CD4-positive, alpha-beta memory T cell (primary cell): ENCODE data around the gene ARL9. TPM values are rescaled to one million over a fixed set of nuclear protein-coding genes. Genes with fewer than 3 reads are reported as not detected.
A peak's percentile ranks its signal among the peaks of the same experiment; 100 is the strongest.

Source experiments
- CTCF ChIA-PET: fragments of 350-600 bp; sonication (Branson Sonifier 250); formaldehyde crosslinking; loops from one replicate; lab custom pipeline; 2021; ENCODE audit warnings: inconsistent platforms; ENCODE audit not compliant: partially characterized antibody; lab: Charles Lee
- POLR2A ChIA-PET: fragments of 350-600 bp; sonication (Branson Sonifier 250); formaldehyde crosslinking; loops from one replicate; lab custom pipeline; 2021; ENCODE audit not compliant: partially characterized antibody; lab: Charles Lee
- DNase-seq, 5 donors: peaks; one replicate each; pipeline versions ENCODE4 v3.0.0 to v3.0.0-alpha.2; 2020 to 2022; ENCODE audit warnings: mixed read lengths in 1 of 5
- H3K27ac ChIP-seq: one replicate; pipeline ENCODE4 v1.7.0; 2013; ENCODE audit warnings: low read depth, low read length
- H3K27me3 ChIP-seq: 2 replicates; pipeline ENCODE4 v1.7.0; 2013; ENCODE audit warnings: mild to moderate bottlenecking, low read length, moderate library complexity; ENCODE audit not compliant: insufficient read depth
- H3K36me3 ChIP-seq: 2 replicates; pipeline ENCODE4 v1.7.0; 2013; ENCODE audit warnings: mild to moderate bottlenecking, low read length, moderate library complexity; ENCODE audit not compliant: insufficient read depth
- H3K4me1 ChIP-seq: 2 replicates; pipeline ENCODE4 v1.7.0; 2013; ENCODE audit warnings: mild to moderate bottlenecking, low read length, moderate library complexity; ENCODE audit not compliant: insufficient read depth
- H3K4me3 ChIP-seq, 2 donors: one replicate each; pipeline ENCODE4 v1.7.0; 2013; ENCODE audit warnings: low read length in 2 of 2, mild to moderate bottlenecking in 1 of 2
- H3K9me3 ChIP-seq, 2 donors: one replicate each; pipeline ENCODE4 v1.7.0; 2013; ENCODE audit warnings: low read length in 2 of 2, control low read depth in 1 of 2; ENCODE audit not compliant: control insufficient read depth in 1 of 2
- H3K27ac Mint-ChIP-seq, 7 donors: one replicate each; pipeline ENCODE4 v1.8.0; 2020 to 2021; ENCODE audit warnings: mixed read lengths in 7 of 7, mild to moderate bottlenecking in 6 of 7, inconsistent platforms in 3 of 7, moderate library complexity in 3 of 7
- H3K27me3 Mint-ChIP-seq, 2 donors: one replicate each; pipeline ENCODE4 v1.8.0; 2020 to 2021; ENCODE audit warnings: mixed read lengths in 2 of 2
- H3K36me3 Mint-ChIP-seq, 2 donors: one replicate each; pipeline ENCODE4 v1.8.0; 2020 to 2021; ENCODE audit warnings: mixed read lengths in 2 of 2, inconsistent platforms in 1 of 2, mild to moderate bottlenecking in 1 of 2
- H3K4me1 Mint-ChIP-seq, 4 donors: one replicate each; pipeline ENCODE4 v1.8.0; 2020 to 2021; ENCODE audit warnings: mixed read lengths in 4 of 4, mild to moderate bottlenecking in 1 of 4
- H3K4me3 Mint-ChIP-seq, 8 donors: one replicate each; pipeline ENCODE4 v1.8.0; 2020 to 2021; ENCODE audit warnings: mixed read lengths in 8 of 8, mild to moderate bottlenecking in 7 of 8, moderate library complexity in 6 of 8, inconsistent platforms in 3 of 8
- H3K9me3 Mint-ChIP-seq, 8 donors: one replicate each; pipeline ENCODE4 v1.8.0; 2020 to 2021; ENCODE audit warnings: mixed read lengths in 8 of 8, mild to moderate bottlenecking in 5 of 8, inconsistent platforms in 3 of 8, moderate library complexity in 1 of 8
- intact Hi-C: fragments of 100-400 bp; cut with micrococcal nuclease; formaldehyde crosslinking; loops from one replicate; pipeline ENCODE4 v1.15.1; 2023
- polyA plus RNA-seq, 2 donors: library from polyadenylated mRNA; unstranded; fragments of 300-500 nt; fragmentation: Illumina TruSeq; gene quantifications; one replicate each; pipeline ENCODE4 v1.2.3, GENCODE V29; 2021
- total RNA-seq, 2 experiments: library from RNA; stranded (reverse); gene quantifications; one replicate each; pipeline ENCODE4 v1.2.3, GENCODE V29; 2021

The ARL9 gene
- total and polyA plus RNA-seq, 4 experiments from 2014 or later = 0.14 to 0.35 TPM; not detected in 2

- Histone ChIP-seq H3K36me3 (peaks cover 53% of the 10 kb centered on the region), H3K4me1 (no peaks in the 10 kb centered on the region), H3K27ac (no peak overlapping the region), H3K9me3 (no peaks in the 10 kb centered on the region), H3K4me3 (no peak overlapping the region), H3K27me3 (no peaks in the 10 kb centered on the region)
- ChIA-PET POLR2A (no interaction called here), CTCF (no interaction called here)
- intact Hi-C loops = no loop called here
- peaks cover 53 to 75% of the 10 kb centered on the region in 2 donors for H3K36me3 Mint-ChIP-seq
- H3K4me1 Mint-ChIP-seq = peaks cover 0 to 4% (median 0%) of the 10 kb centered on the region in 4 donors
- H3K9me3 Mint-ChIP-seq = no peaks in the 10 kb centered on the region
- H3K4me3 Mint-ChIP-seq = peak overlapping the region in 1 of 8 donors; percentile 52
- H3K27ac Mint-ChIP-seq = no peak overlapping the region
- no peak for DNase-seq
- no peaks in the 10 kb centered on the region for H3K27me3 Mint-ChIP-seq
Measured at GRCh38 chr4:56477192-56477702, 28.3 kb upstream of the ARL9 start.

GRCh38 chr4:56480691-56481090 lies 24.9 kb upstream of the ARL9 start:
- Mint-ChIP-seq H3K27ac (no peak overlapping the region), H3K4me3 (no peak overlapping the region), H3K4me1 (no peaks in the 10 kb centered on the region), H3K27me3 (no peaks in the 10 kb centered on the region), H3K9me3 (no peaks in the 10 kb centered on the region), H3K36me3 (peaks cover 52 to 73% of the 10 kb centered on the region in 2 donors)
- Histone ChIP-seq H3K4me1 (no peaks in the 10 kb centered on the region), H3K36me3 (peaks cover 41% of the 10 kb centered on the region), H3K4me3 (no peak overlapping the region), H3K27ac (no peak overlapping the region), H3K27me3 (no peaks in the 10 kb centered on the region), H3K9me3 (no peaks in the 10 kb centered on the region)
- ChIA-PET CTCF (no interaction called here), POLR2A (no interaction called here)
- no peak for DNase-seq
- intact Hi-C loops = no loop called here

GRCh38 chr4:56496241-56496640 lies 9.3 kb upstream of the ARL9 start:
- Histone ChIP-seq H3K4me3 (no peak overlapping the region), H3K4me1 (no peaks in the 10 kb centered on the region), H3K36me3 (peaks cover 33% of the 10 kb centered on the region), H3K27ac (no peak overlapping the region), H3K27me3 (no peaks in the 10 kb centered on the region), H3K9me3 (no peaks in the 10 kb centered on the region)
- H3K27ac Mint-ChIP-seq = no peak overlapping the region
- H3K4me3 Mint-ChIP-seq = no peak overlapping the region
- ChIA-PET POLR2A (interaction anchor here (0.9 kb wide), 1 partner anchor 28 kb away, joined by 3 read pairs; no protein-coding TSS in a partner anchor), CTCF (interaction anchor here (1.0 to 1.2 kb wide), 2 partner anchors 48 to 300 kb away, joined by 3 read pairs; no protein-coding TSS in a partner anchor)
- H3K27me3 Mint-ChIP-seq = no peaks in the 10 kb centered on the region
- intact Hi-C loops = no loop called here
- peaks cover 0 to 1% (median under 1%) of the 10 kb centered on the region in 4 donors for H3K4me1 Mint-ChIP-seq
- peaks cover 44 to 72% of the 10 kb centered on the region in 2 donors for H3K36me3 Mint-ChIP-seq
- DNase-seq = no peak
- no peaks in the 10 kb centered on the region for H3K9me3 Mint-ChIP-seq

GRCh38 chr4:56511098-56511497 lies 5.5 kb downstream of the ARL9 start:
- H3K27me3 ChIP-seq = no peaks in the 10 kb centered on the region
- no peak for DNase-seq
- H3K9me3 Mint-ChIP-seq = no peaks in the 10 kb centered on the region
- peaks cover 0 to 8% (median 3%) of the 10 kb centered on the region in 4 donors for H3K4me1 Mint-ChIP-seq
- H3K9me3 ChIP-seq = no peaks in the 10 kb centered on the region
- no peak overlapping the region for H3K27ac ChIP-seq
- ChIA-PET POLR2A (no interaction called here), CTCF (no interaction called here)
- H3K4me1 ChIP-seq = peaks cover 5% of the 10 kb centered on the region
- no peaks in the 10 kb centered on the region for H3K36me3 ChIP-seq
- H3K27me3 Mint-ChIP-seq = peaks cover 0 to 4% of the 10 kb centered on the region in 2 donors
- no peaks in the 10 kb centered on the region for H3K36me3 Mint-ChIP-seq
- H3K4me3 ChIP-seq = no peak overlapping the region
- H3K27ac Mint-ChIP-seq = no peak overlapping the region
- intact Hi-C loops = no loop called here
- H3K4me3 Mint-ChIP-seq = no peak overlapping the region

GRCh38 chr4:56512166-56512565 lies 6.6 kb downstream of the ARL9 start:
- Mint-ChIP-seq H3K4me1 (no peaks in the 10 kb centered on the region), H3K9me3 (no peaks in the 10 kb centered on the region), H3K4me3 (no peak overlapping the region), H3K27me3 (peaks cover 0 to 4% of the 10 kb centered on the region in 2 donors), H3K27ac (no peak overlapping the region), H3K36me3 (no peaks in the 10 kb centered on the region)
- H3K4me3 ChIP-seq = no peak overlapping the region
- no peaks in the 10 kb centered on the region for H3K4me1 ChIP-seq
- no peaks in the 10 kb centered on the region for H3K9me3 ChIP-seq
- H3K27me3 ChIP-seq = no peaks in the 10 kb centered on the region
- ChIA-PET CTCF (no interaction called here), POLR2A (no interaction called here)
- intact Hi-C loops = no loop called here
- H3K27ac ChIP-seq = no peak overlapping the region
- no peaks in the 10 kb centered on the region for H3K36me3 ChIP-seq
- no peak for DNase-seq

- Histone ChIP-seq H3K4me1 (no peaks in the 10 kb centered on the region), H3K9me3 (no peaks in the 10 kb centered on the region), H3K27me3 (no peaks in the 10 kb centered on the region), H3K4me3 (no peak overlapping the region), H3K36me3 (no peaks in the 10 kb centered on the region), H3K27ac (no peak overlapping the region)
- Mint-ChIP-seq H3K4me3 (no peak overlapping the region), H3K4me1 (no peaks in the 10 kb centered on the region), H3K36me3 (no peaks in the 10 kb centered on the region), H3K27ac (no peak overlapping the region), H3K9me3 (no peaks in the 10 kb centered on the region), H3K27me3 (peaks cover 0 to 4% of the 10 kb centered on the region in 2 donors)
- CTCF ChIA-PET = no interaction called here
- POLR2A ChIA-PET = no interaction called here
- intact Hi-C loops = no loop called here
- no peak for DNase-seq
Measured at GRCh38 chr4:56513517-56513916, 7.9 kb downstream of the ARL9 start.

- CTCF ChIA-PET = interaction anchor here (1.3 to 1.9 kb wide), 2 partner anchors 14 to 95 kb away, joined by 8 to 16 read pairs; partner anchors contain the start of genes PAICS and PPAT
- intact Hi-C loops = loop anchor here (1.0 to 2.0 kb wide), 6 partner anchors 14 to 447 kb away; partner anchors contain the start of genes AASDH, NOA1, PPAT and REST
- peaks cover 11% of the 10 kb centered on the region for H3K4me1 ChIP-seq
- no peaks in the 10 kb centered on the region for H3K36me3 ChIP-seq
- Mint-ChIP-seq H3K27ac (peak overlapping the region in 6 of 7 donors; percentile 14 to 69 (median 40)), H3K27me3 (peaks cover 7 to 9% of the 10 kb centered on the region in 2 donors), H3K4me3 (no peak overlapping the region), H3K36me3 (no peaks in the 10 kb centered on the region), H3K9me3 (no peaks in the 10 kb centered on the region), H3K4me1 (no peaks in the 10 kb centered on the region)
- POLR2A ChIA-PET = interaction anchor here (0.9 to 2.2 kb wide), 5 partner anchors 14 to 269 kb away, joined by 3 to 18 read pairs (median 3); partner anchors contain the start of genes AASDH, PAICS and PPAT
- H3K4me3 ChIP-seq = peak overlapping the region; percentile 48 to 57
- H3K9me3 ChIP-seq = no peaks in the 10 kb centered on the region
- H3K27ac ChIP-seq = no peak overlapping the region
- peak; percentile 60 to 80 (median 63) for DNase-seq
- H3K27me3 ChIP-seq = no peaks in the 10 kb centered on the region
Measured at GRCh38 chr4:56530269-56531148, 24.9 kb downstream of the ARL9 start.
